ENCODE measurements around the gene MON1B. TPM values are rescaled to one million over a fixed set of nuclear protein-coding genes. Genes with fewer than 3 reads are reported as not detected.
"Not testable (repeated sequence)": the region's sequence is repeated elsewhere in the genome, so short reads cannot be mapped to it uniquely, and the experiment has no call there.

MON1B gene
- total and polyA plus RNA-seq, 4 donors: 9.1 to 32.0 (median 20.2) TPM

GRCh38 chr16:77233799-77234519 lies 43.0 kb downstream of the MON1B start:
- DNase-seq (ENCODE audit: low read depth in 4 of 6, low spot score in 6 of 6): no peak
- Histone ChIP-seq H3K36me3 (ENCODE audit: control insufficient read depth, insufficient read depth, low read length) (no peaks in the 10 kb centered on the region), H3K9me3 (ENCODE audit: control insufficient read depth, insufficient read depth, low read length) (no peaks in the 10 kb centered on the region), H3K27me3 (ENCODE audit: control insufficient read depth, insufficient read depth, low read length) (no peaks in the 10 kb centered on the region), H3K4me1 (ENCODE audit: control insufficient read depth, insufficient read depth, low read length) (peaks cover 8% of the 10 kb centered on the region), H3K27ac (ENCODE audit: low read depth, low read length) (no peak overlapping the region), H3K4me3 (ENCODE audit: low read depth, low read length) (no peak overlapping the region)
- WGBS (ENCODE audit: insufficient coverage): 76% methylated on average over 4 of the region's 9 CpGs

DNA sequence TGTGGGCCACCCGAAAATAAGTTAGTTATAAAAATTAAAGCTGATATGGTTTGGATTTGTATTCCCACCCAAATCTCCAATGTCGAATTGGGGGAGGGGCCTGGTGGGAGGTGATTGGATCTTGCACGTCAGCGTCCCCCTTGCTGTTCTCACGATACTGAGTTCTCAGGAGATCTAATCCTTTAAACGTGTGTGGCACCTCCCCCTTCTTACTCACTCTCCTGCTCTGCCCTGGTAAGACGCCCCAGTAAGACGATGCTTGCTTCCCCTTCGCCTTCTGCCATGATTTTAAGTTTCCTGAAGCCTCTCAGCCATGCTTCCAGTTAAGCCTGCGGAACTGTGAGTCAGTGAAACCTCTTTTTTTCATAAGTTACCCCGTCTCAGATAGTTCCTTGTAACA lies 43.6 kb downstream of the MON1B start:
- Histone ChIP-seq H3K4me3 (ENCODE audit: low read depth, low read length) (no peak overlapping the region), H3K36me3 (ENCODE audit: control insufficient read depth, insufficient read depth, low read length) (no peaks in the 10 kb centered on the region), H3K27me3 (ENCODE audit: control insufficient read depth, insufficient read depth, low read length) (no peaks in the 10 kb centered on the region), H3K9me3 (ENCODE audit: control insufficient read depth, insufficient read depth, low read length) (no peaks in the 10 kb centered on the region), H3K27ac (ENCODE audit: low read depth, low read length) (no peak overlapping the region), H3K4me1 (ENCODE audit: control insufficient read depth, insufficient read depth, low read length) (peaks cover 8% of the 10 kb centered on the region)
- 48% methylated on average over 6 of the region's 11 CpGs for WGBS (ENCODE audit: insufficient coverage)
- DNase-seq (ENCODE audit: low read depth in 4 of 6, low spot score in 6 of 6): no peak

- DNase-seq (ENCODE audit: low read depth in 4 of 6, low spot score in 6 of 6): peak; percentile 77 to 97 (median 82)
- H3K27me3 ChIP-seq (ENCODE audit: control insufficient read depth, insufficient read depth, low read length): no peaks in the 10 kb centered on the region
- peak overlapping the region; percentile 6 for H3K4me3 ChIP-seq (ENCODE audit: low read depth, low read length)
- H3K27ac ChIP-seq (ENCODE audit: low read depth, low read length): no peak overlapping the region
- no peaks in the 10 kb centered on the region for H3K9me3 ChIP-seq (ENCODE audit: control insufficient read depth, insufficient read depth, low read length)
- peaks cover 8% of the 10 kb centered on the region for H3K4me1 ChIP-seq (ENCODE audit: control insufficient read depth, insufficient read depth, low read length)
- WGBS (ENCODE audit: insufficient coverage): under 1% methylated on average over 21 of the region's 21 CpGs
- no peaks in the 10 kb centered on the region for H3K36me3 ChIP-seq (ENCODE audit: control insufficient read depth, insufficient read depth, low read length)
Observed at GRCh38 chr16:77236063-77236511, 45.1 kb downstream of the MON1B start.

- no peak for DNase-seq (ENCODE audit: low read depth in 4 of 6, low spot score in 6 of 6)
- 100% methylated on average over 2 of the region's 5 CpGs for WGBS (ENCODE audit: insufficient coverage)
Observed at GRCh38 chr16:77238593-77238992, 47.6 kb downstream of the MON1B start.

GRCh38 chr16:77242471-77242870 lies 51.5 kb downstream of the MON1B start:
- H3K9me3 ChIP-seq (ENCODE audit: control insufficient read depth, insufficient read depth, low read length); H3K27ac ChIP-seq (ENCODE audit: low read depth, low read length); H3K36me3 ChIP-seq (ENCODE audit: control insufficient read depth, insufficient read depth, low read length); H3K4me1 ChIP-seq (ENCODE audit: control insufficient read depth, insufficient read depth, low read length); DNase-seq (ENCODE audit: low read depth in 4 of 6, low spot score in 6 of 6); H3K4me3 ChIP-seq (ENCODE audit: low read depth, low read length); H3K27me3 ChIP-seq (ENCODE audit: control insufficient read depth, insufficient read depth, low read length): not testable (repeated sequence)
- WGBS (ENCODE audit: insufficient coverage): 100% methylated on average over 2 of the region's 5 CpGs

More at GRCh38 chr16:77238593-77238992, 47.6 kb downstream of the MON1B start:
- no peak overlapping the region for H3K27ac ChIP-seq (ENCODE audit: low read depth, low read length)
- H3K4me1 ChIP-seq (ENCODE audit: control insufficient read depth, insufficient read depth, low read length): peaks cover 8% of the 10 kb centered on the region
- no peaks in the 10 kb centered on the region for H3K9me3 ChIP-seq (ENCODE audit: control insufficient read depth, insufficient read depth, low read length)
- H3K4me3 ChIP-seq (ENCODE audit: low read depth, low read length): no peak overlapping the region
- no peaks in the 10 kb centered on the region for H3K36me3 ChIP-seq (ENCODE audit: control insufficient read depth, insufficient read depth, low read length)
- H3K27me3 ChIP-seq (ENCODE audit: control insufficient read depth, insufficient read depth, low read length): no peaks in the 10 kb centered on the region

DNA sequence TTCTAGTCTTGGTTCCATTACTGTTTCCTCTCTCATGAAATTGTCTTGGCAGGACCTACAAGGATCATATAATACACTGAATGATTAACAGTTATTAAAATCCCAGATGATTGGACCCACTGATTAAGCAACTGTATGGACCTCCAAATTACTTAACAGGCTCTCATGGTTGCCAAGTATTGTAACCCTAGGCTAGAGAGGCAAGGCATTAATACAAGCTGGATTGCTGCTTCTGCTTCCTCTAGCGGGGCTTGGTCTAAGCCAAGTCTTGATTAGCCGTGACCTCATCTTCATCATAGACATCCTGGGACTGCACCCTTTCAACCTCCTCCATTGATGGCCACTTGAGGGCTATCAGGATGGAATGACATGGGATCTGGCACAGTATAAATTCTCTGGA lies 55.2 kb downstream of the MON1B start:
- WGBS (ENCODE audit: insufficient coverage): no CpG with 5 or more reads among the region's 2 CpGs
- Histone ChIP-seq H3K27me3 (ENCODE audit: control insufficient read depth, insufficient read depth, low read length) (no peaks in the 10 kb centered on the region), H3K36me3 (ENCODE audit: control insufficient read depth, insufficient read depth, low read length) (no peaks in the 10 kb centered on the region), H3K27ac (ENCODE audit: low read depth, low read length) (no peak overlapping the region), H3K9me3 (ENCODE audit: control insufficient read depth, insufficient read depth, low read length) (no peaks in the 10 kb centered on the region), H3K4me1 (ENCODE audit: control insufficient read depth, insufficient read depth, low read length) (no peaks in the 10 kb centered on the region), H3K4me3 (ENCODE audit: low read depth, low read length) (no peak overlapping the region)
- DNase-seq (ENCODE audit: low read depth in 4 of 6, low spot score in 6 of 6): no peak

DNA sequence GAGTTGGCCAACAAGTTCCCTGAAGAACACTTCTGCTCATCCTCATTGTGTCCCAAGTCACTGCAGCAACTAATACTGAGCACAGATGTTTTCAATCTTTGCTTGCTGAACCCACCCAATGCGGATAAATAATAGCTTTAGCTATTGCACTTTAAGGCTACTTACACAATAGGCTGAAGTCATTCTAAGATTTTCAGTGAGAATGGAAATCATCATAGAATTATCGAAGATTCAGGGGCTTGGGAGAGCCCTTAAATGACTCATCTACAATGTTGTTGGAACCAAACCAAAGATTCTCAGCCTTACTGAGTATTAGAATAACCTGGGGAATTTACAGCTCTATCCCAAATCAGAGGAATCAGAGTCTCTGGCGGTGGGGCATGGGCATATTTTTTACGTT lies 59.4 kb downstream of the MON1B start:
- Histone ChIP-seq H3K4me3 (ENCODE audit: low read depth, low read length) (no peak overlapping the region), H3K4me1 (ENCODE audit: control insufficient read depth, insufficient read depth, low read length) (no peaks in the 10 kb centered on the region), H3K27me3 (ENCODE audit: control insufficient read depth, insufficient read depth, low read length) (no peaks in the 10 kb centered on the region), H3K27ac (ENCODE audit: low read depth, low read length) (no peak overlapping the region), H3K36me3 (ENCODE audit: control insufficient read depth, insufficient read depth, low read length) (no peaks in the 10 kb centered on the region), H3K9me3 (ENCODE audit: control insufficient read depth, insufficient read depth, low read length) (no peaks in the 10 kb centered on the region)
- WGBS (ENCODE audit: insufficient coverage): no CpG with 5 or more reads among the region's 4 CpGs
- DNase-seq (ENCODE audit: low read depth in 4 of 6, low spot score in 6 of 6): no peak

Other genes with a start within 250 kb of the MON1B start
- gene SYCE1L, start 8.2 kb downstream of the MON1B start, total RNA-seq: 10 to 100 TPM in 1 of 2 donors, under 1 TPM in 1; 0.79 to 14.4 TPM
- 10 to 100 TPM; 21.2 to 27.6 TPM for gene SYCE1L, start 8.2 kb downstream of the MON1B start, polyA plus RNA-seq (ENCODE audit: insufficient read length in 2 of 2)
- 10 to 100 TPM in 1 of 2 donors, 1 to 10 TPM in 1; 6.7 to 23.9 TPM for gene ADAMTS18, start 243.8 kb downstream of the MON1B start, total RNA-seq
- gene ADAMTS18, start 243.8 kb downstream of the MON1B start, polyA plus RNA-seq (ENCODE audit: insufficient read length in 2 of 2): 10 to 100 TPM in 1 of 2 donors, 1 to 10 TPM in 1; 7.5 to 10.2 TPM

Measured in spinal cord (tissue), 10 donors.